Stimulated activated CD4-positive, alpha-beta T cell treated with anti-CD3 and anti-CD28 coated beads, Interleukin-4, amount 100 ng/mL, for 48 hours (primary cell): ENCODE measurements around the gene BFSP2.
"Not testable (repeated sequence)": the region's sequence is repeated elsewhere in the genome, so short reads cannot be mapped to it uniquely, and the experiment has no call there.

Experiments used
- DNase-seq, 2 donors: peaks; one replicate each; pipeline ENCODE4 v3.0.0-alpha.2; 2020; ENCODE audit warnings: low read depth in 2 of 2

The BFSP2 gene

GRCh38 chr3:133457025-133457424, 57.2 kb downstream of the BFSP2 start:
- DNase-seq = no peak

- no peak for DNase-seq
Measured at GRCh38 chr3:133457465-133458067, 57.7 kb downstream of the BFSP2 start.

DNA sequence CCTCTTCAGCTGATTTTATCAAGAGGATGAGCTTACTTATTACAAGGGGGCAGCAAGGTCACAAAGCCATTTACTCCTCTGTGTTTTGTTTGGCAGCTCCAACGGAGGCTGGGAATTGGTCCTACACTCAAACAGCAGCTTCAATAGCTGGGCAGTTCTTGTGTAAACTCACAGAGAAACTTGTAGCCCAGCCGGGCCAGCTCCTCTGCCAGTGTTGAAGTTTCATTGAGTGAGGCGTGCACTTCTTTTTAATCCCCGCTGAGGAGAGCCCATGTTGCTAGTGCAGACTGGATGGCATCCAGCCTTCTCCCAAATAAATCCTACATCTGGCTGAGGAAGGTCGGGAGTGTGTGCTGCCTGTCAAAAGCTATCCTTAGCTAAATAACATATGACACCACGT, 59.5 kb downstream of the BFSP2 start:
- DNase-seq = no peak

GRCh38 chr3:133460809-133461208, 61.0 kb downstream of the BFSP2 start:
- DNase-seq = no peak

GRCh38 chr3:133461291-133461690, 61.4 kb downstream of the BFSP2 start:
- DNase-seq = no peak

DNA sequence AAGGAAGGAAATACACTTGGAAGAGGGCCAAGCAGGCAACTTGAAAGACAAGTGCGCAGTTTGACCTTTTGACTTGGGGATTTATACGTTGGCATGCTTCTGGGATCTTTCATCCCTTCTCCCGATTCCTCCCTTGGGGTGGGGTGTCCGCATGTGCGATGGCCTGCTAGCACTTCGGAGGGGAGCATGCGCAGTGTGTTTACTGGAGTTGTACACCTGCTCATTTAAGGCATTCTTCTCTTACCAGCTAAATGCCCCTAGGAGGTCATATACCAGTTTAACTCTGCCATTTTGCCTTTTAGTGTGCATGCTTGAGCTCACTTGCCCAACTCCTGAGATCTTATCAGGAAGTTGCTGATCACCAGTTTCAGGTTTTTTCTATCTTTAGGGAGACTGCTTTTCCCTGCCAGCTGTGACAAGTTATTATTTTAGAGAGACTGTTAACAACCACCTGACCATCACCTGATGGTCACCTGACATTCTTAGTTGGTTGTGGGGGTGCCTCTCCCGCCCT, 63.5 kb downstream of the BFSP2 start:
- DNase-seq = no peak

DNA sequence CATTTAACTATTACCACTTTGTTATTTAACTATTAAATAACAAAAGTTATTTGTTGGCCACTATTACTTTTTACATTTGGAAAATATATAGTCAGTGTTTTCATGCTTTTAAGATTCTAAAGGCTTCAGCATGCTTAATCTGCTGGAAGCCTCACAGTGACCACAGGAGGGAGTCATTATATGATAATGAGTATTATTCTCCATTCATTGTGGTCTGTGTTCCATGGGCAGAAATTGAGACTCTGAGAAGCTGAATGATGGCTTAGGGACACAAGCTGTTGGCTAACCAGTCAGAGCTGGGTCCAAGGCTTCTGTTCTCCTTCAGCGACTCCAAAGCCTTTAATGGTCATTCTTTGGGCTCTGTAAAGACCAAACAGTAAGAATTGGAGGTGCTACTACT, 64.7 kb downstream of the BFSP2 start:
- DNase-seq = no peak

DNA sequence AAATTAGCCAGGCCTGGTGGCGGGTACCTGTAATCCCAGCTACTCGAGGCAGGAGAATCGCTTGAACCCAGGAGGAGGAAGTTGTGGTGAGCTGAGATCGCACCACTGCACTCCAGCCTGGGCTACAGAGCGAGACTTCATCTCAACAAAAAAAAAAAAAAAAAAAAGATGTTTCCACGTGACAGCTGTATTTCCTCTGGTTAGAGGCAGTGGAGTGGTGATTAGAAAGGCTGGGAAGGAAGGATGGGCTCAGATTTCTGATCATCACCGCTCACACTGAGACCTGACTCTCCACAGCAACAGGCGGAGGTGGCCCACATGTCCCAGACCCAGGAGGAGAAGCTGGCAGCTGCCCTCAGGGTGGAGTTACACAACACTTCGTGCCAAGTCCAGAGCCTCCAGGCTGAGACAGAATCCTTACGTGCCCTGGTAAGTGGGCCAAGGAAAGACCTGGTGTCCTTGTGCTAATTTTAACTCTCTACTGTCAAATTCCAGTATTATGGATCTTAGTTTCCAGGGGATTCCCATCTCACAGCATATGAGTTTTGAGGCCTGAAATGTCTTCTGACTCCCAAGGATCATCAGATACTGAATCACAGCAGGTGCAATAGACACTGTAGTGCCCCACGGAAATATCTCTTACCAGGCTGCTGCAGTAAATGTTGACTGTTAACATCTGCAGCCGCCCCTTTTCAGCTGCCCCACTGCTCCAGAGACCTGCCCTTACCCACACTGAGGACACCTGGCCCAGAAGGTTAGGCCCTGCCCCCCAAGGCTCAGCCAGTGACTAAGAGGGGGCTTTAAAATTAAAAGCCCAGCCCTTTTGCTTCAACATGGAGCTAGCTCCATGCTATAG, 66.9 kb downstream of the BFSP2 start:
- DNase-seq = no peak

- DNase-seq = no peak
Measured at GRCh38 chr3:133467780-133468179, 67.9 kb downstream of the BFSP2 start.

- no peak for DNase-seq
Measured at GRCh38 chr3:133468251-133468721, 68.4 kb downstream of the BFSP2 start.

DNA sequence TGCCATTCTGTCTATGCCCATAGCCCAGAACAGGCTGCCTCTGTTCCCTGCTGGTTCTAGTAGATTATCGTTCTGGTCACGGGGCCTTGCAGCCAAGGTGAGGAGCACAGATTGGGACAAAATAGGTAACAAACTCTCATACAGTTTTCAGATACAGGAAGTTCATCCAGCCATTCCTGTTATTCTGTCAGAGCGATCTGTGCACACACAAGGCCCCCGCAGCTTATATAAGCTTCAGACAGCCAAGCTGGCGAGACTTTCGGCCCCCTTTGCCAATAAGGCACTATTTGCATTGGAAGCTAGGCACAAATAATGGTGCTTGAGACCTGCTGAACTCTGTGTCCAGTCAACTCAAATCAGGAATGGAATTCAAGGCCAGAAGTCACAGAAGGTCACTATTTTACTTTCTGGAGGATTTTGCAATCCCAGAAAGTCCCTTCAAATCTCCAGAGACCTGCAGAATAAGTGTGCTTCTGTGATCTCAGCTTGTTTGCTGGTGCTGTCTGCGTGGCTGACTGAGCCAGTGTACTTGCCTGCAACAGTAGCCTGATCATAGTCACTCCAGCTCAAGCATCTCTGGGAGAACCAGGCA, 69.4 kb downstream of the BFSP2 start:
- no peak for DNase-seq

GRCh38 chr3:133472242-133472641, 72.4 kb downstream of the BFSP2 start:
- DNase-seq = no peak

DNA sequence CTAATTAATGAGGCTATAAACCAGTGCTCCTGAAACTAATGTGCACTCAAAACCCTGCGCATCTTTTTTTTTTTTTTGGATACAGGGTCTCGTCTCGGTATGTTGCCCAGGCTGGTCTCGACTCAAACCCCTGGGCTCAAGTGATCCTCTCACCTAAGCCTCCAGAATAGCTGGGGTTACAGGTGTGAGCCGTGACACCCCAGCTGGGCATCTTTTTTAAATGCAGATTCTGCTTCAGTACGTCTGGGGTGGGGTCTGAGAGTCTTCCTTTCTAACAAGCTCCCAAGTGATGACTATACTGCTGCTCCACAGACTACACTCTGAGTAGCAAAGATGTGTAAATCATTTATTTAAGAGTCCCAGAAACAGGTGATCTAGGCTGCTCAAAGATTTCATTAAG, 73.0 kb downstream of the BFSP2 start:
- DNase-seq = no peak

DNA sequence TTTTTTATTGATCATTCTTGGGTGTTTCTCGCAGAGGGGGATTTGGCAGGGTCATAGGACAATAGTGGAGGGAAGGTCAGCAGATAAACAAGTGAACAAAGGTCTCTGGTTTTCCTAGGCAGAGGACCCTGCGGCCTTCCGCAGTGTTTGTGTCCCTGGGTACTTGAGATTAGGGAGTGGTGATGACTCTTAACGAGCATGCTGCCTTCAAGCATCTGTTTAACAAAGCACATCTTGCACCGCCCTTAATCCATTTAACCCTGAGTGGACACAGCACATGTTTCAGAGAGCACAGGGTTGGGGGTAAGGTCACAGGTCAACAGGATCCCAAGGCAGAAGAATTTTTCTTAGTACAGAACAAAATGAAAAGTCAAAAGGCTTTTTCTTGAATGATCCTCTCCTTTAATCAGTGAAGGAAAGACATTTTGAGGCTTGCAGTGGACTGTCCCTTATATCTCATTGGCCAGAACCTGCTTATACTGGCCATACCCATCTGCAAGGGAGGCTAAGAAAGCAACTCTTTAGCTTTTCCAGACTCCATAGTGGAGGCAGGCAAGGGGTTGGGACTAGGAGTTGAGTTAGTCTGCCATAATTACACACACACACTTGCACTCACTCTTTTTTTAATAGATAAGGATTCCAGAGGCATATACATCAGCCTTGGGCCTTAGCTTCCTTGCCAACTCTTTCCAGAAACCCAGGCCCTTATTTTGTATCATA, 73.8 kb downstream of the BFSP2 start:
- DNase-seq = not testable (repeated sequence)

GRCh38 chr3:133474251-133474801, 74.5 kb downstream of the BFSP2 start:
- no peak for DNase-seq

GRCh38 chr3:133474817-133475216, 75.0 kb downstream of the BFSP2 start:
- no peak for DNase-seq

- no peak for DNase-seq
Measured at GRCh38 chr3:133475245-133476010, 75.6 kb downstream of the BFSP2 start.

DNA sequence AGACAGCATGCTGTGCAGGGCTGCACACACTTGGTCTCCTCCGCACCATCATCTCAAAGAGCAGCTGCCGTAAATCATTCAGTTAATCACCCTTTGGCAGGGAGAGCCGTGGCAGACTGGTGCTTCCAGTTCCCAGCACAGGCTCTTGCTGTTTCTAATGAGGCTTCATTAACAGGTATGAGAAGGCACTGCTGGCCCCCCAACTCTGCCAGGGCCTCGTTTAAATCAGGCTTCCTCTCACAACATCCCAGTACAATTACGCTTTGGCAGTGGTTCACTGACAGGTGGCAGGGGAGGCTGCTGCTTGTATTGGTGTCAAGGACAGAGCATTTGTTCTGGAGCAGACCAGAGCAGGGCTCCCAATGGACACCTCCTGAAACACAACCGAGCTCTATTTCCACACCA, 77.1 kb downstream of the BFSP2 start:
- DNase-seq = no peak

- no peak for DNase-seq
Measured at GRCh38 chr3:133477487-133477886, 77.6 kb downstream of the BFSP2 start.

DNA sequence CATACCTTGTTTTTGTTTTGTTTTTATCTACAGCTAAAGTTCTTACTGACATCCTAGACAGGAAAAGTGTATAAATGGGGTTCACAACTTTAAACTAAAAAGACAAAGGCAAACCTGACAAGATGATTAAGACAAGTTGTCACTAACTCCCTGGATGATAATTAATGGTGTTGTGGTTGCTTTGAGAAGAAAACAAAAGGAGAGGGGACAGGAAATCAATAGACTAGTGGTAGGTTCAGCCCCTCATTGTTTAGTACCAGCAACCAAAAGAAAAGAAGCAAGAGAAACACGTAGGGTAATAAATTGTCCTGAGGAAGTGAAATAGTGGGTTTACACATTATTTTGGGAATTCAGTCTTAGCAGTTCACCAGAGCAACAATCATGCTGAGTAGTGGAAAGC, 78.8 kb downstream of the BFSP2 start:
- no peak for DNase-seq

- no peak for DNase-seq
Measured at GRCh38 chr3:133479401-133479800, 79.5 kb downstream of the BFSP2 start.
